Thyroid gland (tissue), 4 donors: ENCODE measurements around the gene OR2T10. TPM values are rescaled to one million over a fixed set of nuclear protein-coding genes. Genes with fewer than 3 reads are reported as not detected.
"Not testable (repeated sequence)": the region's sequence is repeated elsewhere in the genome, so short reads cannot be mapped to it uniquely, and the experiment has no call there.

Source experiments
- DNase-seq, 2 donors: peaks; one replicate each; pipeline ENCODE4 v3.0.0-alpha.2; 2019
- H3K27ac ChIP-seq, 3 donors: fragments of 200-600 bp; sonication (generic); 1 replicate in 2 of 3; 2 replicates in 1 of 3; pipeline ENCODE4 v1.5.1; 2016 to 2019; ENCODE audit warnings: mild to moderate bottlenecking in 1 of 3, moderate library complexity in 1 of 3
- H3K27me3 ChIP-seq: fragments of 200-600 bp; sonication (generic); one replicate; pipeline ENCODE4 v1.5.1; 2019
- H3K36me3 ChIP-seq, 2 donors: fragments of 200-600 bp; sonication (generic); one replicate each; pipeline ENCODE4 v1.5.1; 2016 to 2019
- H3K4me1 ChIP-seq, 2 donors: fragments of 200-600 bp; sonication (generic); one replicate each; pipeline ENCODE4 v1.5.1; 2017 to 2019
- H3K4me3 ChIP-seq, 3 donors: fragments of 200-600 bp; sonication (generic); replicated peaks in 1 of 3; 1 replicate in 2 of 3; 2 replicates in 1 of 3; pipeline ENCODE4 v1.5.1; 2016; ENCODE audit warnings: mild to moderate bottlenecking in 1 of 3
- H3K9me3 ChIP-seq: fragments of 200-600 bp; sonication (generic); one replicate; pipeline ENCODE4 v1.5.1; 2017
- POLR2A ChIP-seq, 2 donors: fragments of 450-650 bp; IDR thresholded peaks; one replicate each; pipeline ENCODE4 v1.6.1; 2017; ENCODE audit warnings: antibody characterized with exemption in 2 of 2, mild to moderate bottlenecking in 2 of 2, moderate library complexity in 1 of 2
- WGBS, 2 donors: methylation state at CpG; one replicate each; pipeline ENCODE4 v1.1.5; 2017; 5-methylcytosine and 5-hydroxymethylcytosine counted together
- intact Hi-C: fragments of 100-400 bp; cut with DNase I; formaldehyde crosslinking; loops from one replicate; pipeline ENCODE4 v1.15.1; 2023
- total RNA-seq, 4 donors: library from RNA; depleted of rRNA; stranded (reverse); fragments of >200 nt; gene quantifications; one replicate each; pipeline ENCODE4 v1.2.3, GENCODE V29; 2016
- TF ChIP-seq, protein P1 (sequence below), 6 experiments: fragments of 200-600 bp in 3 of 6; fragments of 450-650 bp in 3 of 6; sonication (generic) in 3 of 6; IDR thresholded peaks; one replicate each; pipeline ENCODE4 v1.5.1; 2016 to 2019; ENCODE audit warnings: antibody characterized with exemption in 6 of 6, mild to moderate bottlenecking in 2 of 6, inconsistent platforms in 1 of 6, moderate library complexity in 1 of 6

OR2T10 gene
- total RNA-seq, 4 donors from 2014 or later = not detected

DNA sequence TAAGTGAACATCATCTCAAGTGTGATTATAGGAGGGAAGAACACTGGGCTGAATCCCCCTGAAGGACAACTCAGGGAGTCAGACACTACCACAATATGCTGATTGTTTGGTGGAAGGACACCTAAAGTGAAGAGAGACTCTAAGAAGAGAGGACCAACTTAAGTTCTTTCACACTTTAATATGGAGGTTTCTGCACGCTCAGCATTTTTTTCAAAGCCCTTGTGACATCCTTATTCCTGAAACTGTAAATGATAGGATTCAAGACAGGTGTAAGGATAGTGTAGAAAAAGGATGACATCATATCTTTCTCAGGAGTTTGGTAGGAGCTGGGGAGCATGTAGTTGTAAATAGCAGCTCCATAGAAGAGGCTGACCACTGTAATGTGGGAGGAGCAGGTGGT, 4.8 kb downstream of the OR2T10 start:
- intact Hi-C loops = no loop called here
- 72 to 83% methylated on average over 1 of the region's 1 CpG for WGBS, 2 donors
- H3K4me1 ChIP-seq = no peaks in the 10 kb centered on the region
- DNase-seq = no peak
- H3K4me3 ChIP-seq = no peak overlapping the region
- no peak overlapping the region for H3K27ac ChIP-seq
- no peaks in the 10 kb centered on the region for H3K27me3 ChIP-seq
- no peak for TF ChIP-seq POLR2A (IDR thresholded peaks at IDR 0.05)
- TF ChIP-seq, protein P1, sequence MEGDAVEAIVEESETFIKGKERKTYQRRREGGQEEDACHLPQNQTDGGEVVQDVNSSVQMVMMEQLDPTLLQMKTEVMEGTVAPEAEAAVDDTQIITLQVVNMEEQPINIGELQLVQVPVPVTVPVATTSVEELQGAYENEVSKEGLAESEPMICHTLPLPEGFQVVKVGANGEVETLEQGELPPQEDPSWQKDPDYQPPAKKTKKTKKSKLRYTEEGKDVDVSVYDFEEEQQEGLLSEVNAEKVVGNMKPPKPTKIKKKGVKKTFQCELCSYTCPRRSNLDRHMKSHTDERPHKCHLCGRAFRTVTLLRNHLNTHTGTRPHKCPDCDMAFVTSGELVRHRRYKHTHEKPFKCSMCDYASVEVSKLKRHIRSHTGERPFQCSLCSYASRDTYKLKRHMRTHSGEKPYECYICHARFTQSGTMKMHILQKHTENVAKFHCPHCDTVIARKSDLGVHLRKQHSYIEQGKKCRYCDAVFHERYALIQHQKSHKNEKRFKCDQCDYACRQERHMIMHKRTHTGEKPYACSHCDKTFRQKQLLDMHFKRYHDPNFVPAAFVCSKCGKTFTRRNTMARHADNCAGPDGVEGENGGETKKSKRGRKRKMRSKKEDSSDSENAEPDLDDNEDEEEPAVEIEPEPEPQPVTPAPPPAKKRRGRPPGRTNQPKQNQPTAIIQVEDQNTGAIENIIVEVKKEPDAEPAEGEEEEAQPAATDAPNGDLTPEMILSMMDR (IDR thresholded peaks at IDR 0.05) = no peak
- no peaks in the 10 kb centered on the region for H3K9me3 ChIP-seq
- H3K36me3 ChIP-seq = no peaks in the 10 kb centered on the region

- 93% methylated on average over 17 of the region's 17 CpGs for WGBS, 2 donors
- no peak for DNase-seq
- no peak overlapping the region for H3K4me3 ChIP-seq
Measured at GRCh38 chr1:248590055-248590454, 7.4 kb downstream of the OR2T10 start.

DNA sequence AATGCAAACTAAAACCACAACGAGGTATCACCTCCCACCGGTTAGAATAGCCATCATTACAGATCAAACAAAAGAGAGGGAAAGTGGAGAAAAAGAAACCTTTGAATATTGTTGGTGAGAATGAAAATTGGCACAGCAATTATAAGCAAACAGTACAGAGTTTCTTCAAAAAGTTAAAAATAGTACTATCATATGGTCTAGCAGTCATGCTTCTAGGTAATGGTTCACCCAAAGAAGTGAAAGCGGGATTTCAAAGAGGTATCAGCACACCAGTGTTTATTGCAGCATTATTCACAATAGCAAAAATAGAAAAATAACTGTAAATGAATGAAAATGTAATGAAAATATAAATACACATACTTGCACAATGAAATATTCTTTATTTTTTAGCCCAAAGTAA, 8.2 kb downstream of the OR2T10 start:
- WGBS, 2 donors = 77 to 81% methylated on average over 3 of the region's 3 CpGs
- Histone ChIP-seq H3K4me3 (no peak overlapping the region), H3K27me3 (no peaks in the 10 kb centered on the region), H3K4me1 (no peaks in the 10 kb centered on the region), H3K27ac (no peak overlapping the region), H3K9me3 (no peaks in the 10 kb centered on the region), H3K36me3 (no peaks in the 10 kb centered on the region)
- no peak for DNase-seq
- intact Hi-C loops = no loop called here
- no peak for TF ChIP-seq POLR2A (IDR thresholded peaks at IDR 0.05)
- TF ChIP-seq, protein P1 (IDR thresholded peaks at IDR 0.05) = no peak

More at GRCh38 chr1:248590055-248590454, 7.4 kb downstream of the OR2T10 start:
- H3K4me1 ChIP-seq = no peaks in the 10 kb centered on the region
- no peaks in the 10 kb centered on the region for H3K27me3 ChIP-seq
- TF ChIP-seq, protein P1 (IDR thresholded peaks at IDR 0.05) = no peak
- no peak for TF ChIP-seq POLR2A (IDR thresholded peaks at IDR 0.05)
- intact Hi-C loops = no loop called here
- H3K9me3 ChIP-seq = no peaks in the 10 kb centered on the region
- H3K27ac ChIP-seq = no peak overlapping the region
- H3K36me3 ChIP-seq = no peaks in the 10 kb centered on the region

DNA sequence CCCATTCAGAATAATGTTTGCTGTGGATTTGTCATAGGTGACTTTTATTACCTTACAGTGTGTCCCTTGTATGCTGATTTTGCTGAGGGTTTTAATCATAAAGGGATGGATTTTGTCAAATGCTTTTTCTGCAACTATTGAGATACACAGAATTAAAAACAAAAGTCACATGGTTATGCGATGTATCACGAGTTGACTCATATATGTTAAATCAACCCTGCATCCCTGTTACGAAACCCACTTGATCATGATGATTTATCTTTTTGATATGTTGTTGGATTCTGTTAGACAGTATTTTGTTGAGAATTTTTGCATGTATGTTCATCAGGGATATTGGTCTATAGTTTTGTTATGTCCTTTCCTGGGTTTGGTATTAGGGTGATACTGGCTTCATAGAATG, 12.2 kb downstream of the OR2T10 start:
- no peaks in the 10 kb centered on the region for H3K36me3 ChIP-seq
- no peak overlapping the region for H3K4me3 ChIP-seq
- no peaks in the 10 kb centered on the region for H3K4me1 ChIP-seq
- TF ChIP-seq POLR2A (IDR thresholded peaks at IDR 0.05) = no peak
- TF ChIP-seq, protein P1 (IDR thresholded peaks at IDR 0.05) = no peak
- no peaks in the 10 kb centered on the region for H3K9me3 ChIP-seq
- intact Hi-C loops = no loop called here
- H3K27me3 ChIP-seq = no peaks in the 10 kb centered on the region
- no peak for DNase-seq
- no peak overlapping the region for H3K27ac ChIP-seq
- 70 to 86% methylated on average over 3 of the region's 3 CpGs for WGBS, 2 donors

DNA sequence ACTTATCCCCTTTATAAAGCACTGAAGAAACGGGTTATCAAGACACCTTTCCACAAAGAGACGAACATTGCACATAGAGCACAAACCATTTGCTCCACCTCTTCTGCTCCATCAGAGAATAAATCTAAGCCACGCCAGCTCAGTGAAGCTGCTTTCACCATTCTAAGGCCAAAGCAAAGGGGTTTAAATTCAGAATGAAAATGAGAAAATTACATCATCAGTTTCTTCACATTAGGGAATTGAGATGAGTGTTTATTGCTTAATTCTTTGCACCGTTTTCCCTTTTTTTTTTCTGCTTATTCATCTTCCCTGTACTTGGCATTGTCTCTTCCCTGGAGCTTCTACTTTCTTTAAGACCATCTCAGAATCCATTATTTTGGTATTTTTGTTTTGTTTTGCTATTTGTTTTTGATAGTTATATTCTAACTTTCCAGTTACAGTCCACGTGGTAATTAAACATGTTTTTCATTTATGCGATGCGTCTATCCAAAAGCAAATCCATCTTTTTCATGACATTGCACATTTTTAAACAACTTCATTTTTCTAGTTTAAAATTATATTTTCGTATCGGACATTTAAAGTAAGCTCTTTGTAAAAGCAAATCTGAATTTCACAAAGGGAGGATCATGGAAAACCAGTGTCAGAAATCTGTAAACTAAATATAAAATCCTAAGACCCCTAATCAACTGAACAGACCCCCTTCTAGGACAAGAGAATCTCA, 21.1 kb downstream of the OR2T10 start:
- H3K27me3 ChIP-seq = no peaks in the 10 kb centered on the region
- no peaks in the 10 kb centered on the region for H3K36me3 ChIP-seq
- H3K27ac ChIP-seq = no peak overlapping the region
- no peak for TF ChIP-seq POLR2A (IDR thresholded peaks at IDR 0.05)
- TF ChIP-seq, protein P1 (IDR thresholded peaks at IDR 0.05) = no peak
- DNase-seq = no peak
- WGBS, 2 donors = 79 to 83% methylated on average over 9 of the region's 9 CpGs
- no peaks in the 10 kb centered on the region for H3K4me1 ChIP-seq
- no peak overlapping the region for H3K4me3 ChIP-seq
- no peaks in the 10 kb centered on the region for H3K9me3 ChIP-seq
- intact Hi-C loops = no loop called here

GRCh38 chr1:248574657-248575056, 22.8 kb downstream of the OR2T10 start, which contains the start of gene OR2T34:
OR2T34 (minus strand) TSS chr1:248574757; CDS start chr1:248574757, 0 bp downstream.
- H3K4me3 ChIP-seq, H3K27me3 ChIP-seq, intact Hi-C loops, DNase-seq, H3K9me3 ChIP-seq, H3K4me1 ChIP-seq, H3K36me3 ChIP-seq, H3K27ac ChIP-seq: not testable (repeated sequence)
- 90 to 91% methylated on average over 3 of the region's 3 CpGs for WGBS, 2 donors

DNA sequence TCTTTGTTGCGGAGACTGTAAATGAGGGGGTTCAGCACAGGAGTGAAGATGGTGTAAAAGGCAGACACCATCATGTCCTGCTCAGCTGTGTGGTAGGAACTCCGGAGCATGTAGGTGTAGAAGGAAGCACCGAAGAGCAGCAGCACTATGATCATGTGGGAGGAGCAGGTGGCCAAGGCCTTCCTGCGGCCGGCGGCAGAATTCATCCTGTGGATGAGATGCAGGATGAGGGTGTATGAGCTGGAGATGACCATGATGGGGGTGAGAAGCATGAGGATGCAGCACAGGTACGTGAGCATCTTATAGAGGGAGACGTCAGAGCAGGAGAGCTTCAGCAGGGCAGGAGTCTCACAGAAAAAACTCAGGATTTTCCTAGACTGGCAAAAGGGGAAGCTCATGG, 23.6 kb downstream of the OR2T10 start:
- WGBS, 2 donors = 81 to 83% methylated on average over 5 of the region's 8 CpGs
- H3K9me3 ChIP-seq, intact Hi-C loops, H3K27ac ChIP-seq, H3K4me1 ChIP-seq, DNase-seq, H3K36me3 ChIP-seq, H3K27me3 ChIP-seq, H3K4me3 ChIP-seq: not testable (repeated sequence)

- no CpG with 5 or more reads among the region's 1 CpG for WGBS, 2 donors
- intact Hi-C loops = not testable (repeated sequence)
Measured at GRCh38 chr1:248572049-248572448, 25.5 kb downstream of the OR2T10 start.

More at GRCh38 chr1:248572049-248572448, 25.5 kb downstream of the OR2T10 start:
- H3K4me1 ChIP-seq, H3K4me3 ChIP-seq, H3K27ac ChIP-seq, H3K9me3 ChIP-seq, H3K36me3 ChIP-seq, DNase-seq, H3K27me3 ChIP-seq: not testable (repeated sequence)
